ENCODE data around the gene KCNQ1. TPM values are rescaled to one million over a fixed set of nuclear protein-coding genes. Genes with fewer than 3 reads are reported as not detected.

The KCNQ1 gene
- total RNA-seq, 3 donors from 2014 or later (not counting 1 experiment from before 2014, with no cell fraction given): 1.9 to 7.8 (median 3.3) TPM

DNA sequence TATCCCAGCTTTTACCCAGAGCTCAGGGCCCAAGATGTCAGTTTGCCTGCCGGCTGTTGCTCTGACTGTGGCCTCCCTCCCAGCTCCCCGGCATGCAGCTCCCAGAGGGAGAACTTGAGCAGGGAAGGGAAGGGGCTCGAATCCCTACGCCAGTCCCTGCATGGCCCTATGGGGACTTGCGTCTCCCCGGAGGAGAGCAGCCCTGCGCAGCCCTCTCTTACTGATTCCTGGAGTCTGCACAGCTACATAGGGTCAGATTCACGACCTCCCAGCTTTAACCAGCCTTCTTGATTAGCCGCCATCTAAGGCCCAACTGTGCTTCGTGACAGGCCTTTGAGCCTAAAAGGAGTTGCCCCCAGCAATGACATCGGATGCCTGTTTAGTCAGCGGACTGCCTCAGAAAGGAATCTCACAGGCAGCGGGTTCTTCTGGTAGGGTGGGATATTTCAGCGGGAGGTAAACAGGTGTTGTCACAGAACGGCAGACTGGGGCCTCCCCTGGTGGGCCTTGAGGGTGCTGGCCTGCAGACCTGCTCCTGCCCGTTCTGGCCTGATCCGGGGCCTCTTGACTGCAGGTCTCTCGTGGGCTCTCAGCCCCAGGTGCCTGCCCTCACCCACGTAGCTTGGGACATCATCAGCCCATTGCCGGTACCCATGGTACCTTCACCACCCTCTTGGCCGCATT lies 298.8 kb downstream of the KCNQ1 start:
- no peaks in the 10 kb centered on the region for H3K27me3 ChIP-seq (ENCODE audit: control insufficient read depth, insufficient read depth, low read length)
- H3K4me3 ChIP-seq (ENCODE audit: low read length): no peak overlapping the region
- no peak for ATAC-seq
- Mint-ChIP-seq H3K9me3 (no peaks in the 10 kb centered on the region), H3K4me1 (no peaks in the 10 kb centered on the region), H3K4me3 (no peak overlapping the region), H3K36me3 (no peaks in the 10 kb centered on the region), H3K27ac (no peak overlapping the region), H3K27me3 (ENCODE audit: low read depth in 2 of 2) (peaks cover 0 to 3% of the 10 kb centered on the region in 2 donors)
- no peaks in the 10 kb centered on the region for H3K4me1 ChIP-seq (ENCODE audit: control insufficient read depth, insufficient read depth, low read length)
- no peak overlapping the region for H3K27ac ChIP-seq (ENCODE audit: low read length)
- TF ChIP-seq, protein P1, sequence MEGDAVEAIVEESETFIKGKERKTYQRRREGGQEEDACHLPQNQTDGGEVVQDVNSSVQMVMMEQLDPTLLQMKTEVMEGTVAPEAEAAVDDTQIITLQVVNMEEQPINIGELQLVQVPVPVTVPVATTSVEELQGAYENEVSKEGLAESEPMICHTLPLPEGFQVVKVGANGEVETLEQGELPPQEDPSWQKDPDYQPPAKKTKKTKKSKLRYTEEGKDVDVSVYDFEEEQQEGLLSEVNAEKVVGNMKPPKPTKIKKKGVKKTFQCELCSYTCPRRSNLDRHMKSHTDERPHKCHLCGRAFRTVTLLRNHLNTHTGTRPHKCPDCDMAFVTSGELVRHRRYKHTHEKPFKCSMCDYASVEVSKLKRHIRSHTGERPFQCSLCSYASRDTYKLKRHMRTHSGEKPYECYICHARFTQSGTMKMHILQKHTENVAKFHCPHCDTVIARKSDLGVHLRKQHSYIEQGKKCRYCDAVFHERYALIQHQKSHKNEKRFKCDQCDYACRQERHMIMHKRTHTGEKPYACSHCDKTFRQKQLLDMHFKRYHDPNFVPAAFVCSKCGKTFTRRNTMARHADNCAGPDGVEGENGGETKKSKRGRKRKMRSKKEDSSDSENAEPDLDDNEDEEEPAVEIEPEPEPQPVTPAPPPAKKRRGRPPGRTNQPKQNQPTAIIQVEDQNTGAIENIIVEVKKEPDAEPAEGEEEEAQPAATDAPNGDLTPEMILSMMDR (IDR thresholded peaks at IDR 0.05): no peak
- intact Hi-C loops (cut with micrococcal nuclease): no loop called here
- no peak for DNase-seq
- H3K9me3 ChIP-seq (ENCODE audit: control insufficient read depth, insufficient read depth, low read length): no peaks in the 10 kb centered on the region
- WGBS (ENCODE audit: insufficient coverage): 90% methylated on average over 21 of the region's 21 CpGs
- no peaks in the 10 kb centered on the region for H3K36me3 ChIP-seq (ENCODE audit: control insufficient read depth, insufficient read depth, low read length)

DNA sequence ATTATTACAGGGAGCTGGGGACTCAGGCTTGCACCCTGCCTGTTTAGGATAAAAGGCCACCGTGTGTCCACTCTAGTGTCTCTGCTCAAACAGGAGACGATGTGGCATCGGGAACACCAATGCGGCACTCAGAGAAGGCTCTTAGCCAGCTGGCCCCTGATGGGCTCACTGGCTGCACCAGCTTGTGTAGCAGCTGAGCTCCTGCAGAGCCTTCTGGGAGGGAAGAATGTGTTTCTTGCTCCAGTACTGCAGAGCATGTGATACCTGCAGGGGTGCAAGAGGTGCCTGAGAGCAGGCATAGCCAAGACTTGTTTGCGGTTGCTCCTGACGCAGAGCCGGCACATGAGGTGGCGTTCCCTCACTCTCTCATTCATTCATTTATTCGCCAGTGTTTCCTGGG lies 299.4 kb downstream of the KCNQ1 start:
- no peak overlapping the region for H3K4me3 ChIP-seq (ENCODE audit: low read length)
- no peaks in the 10 kb centered on the region for H3K36me3 ChIP-seq (ENCODE audit: control insufficient read depth, insufficient read depth, low read length)
- TF ChIP-seq, protein P1 (IDR thresholded peaks at IDR 0.05): no peak
- H3K27me3 Mint-ChIP-seq (ENCODE audit: low read depth in 2 of 2): peaks cover 0 to 3% of the 10 kb centered on the region in 2 donors
- H3K27ac ChIP-seq (ENCODE audit: low read length): no peak overlapping the region
- no peak for ATAC-seq
- H3K4me3 Mint-ChIP-seq: no peak overlapping the region
- H3K4me1 Mint-ChIP-seq: no peaks in the 10 kb centered on the region
- no peak for DNase-seq
- H3K9me3 Mint-ChIP-seq: no peaks in the 10 kb centered on the region
- intact Hi-C loops (cut with micrococcal nuclease): no loop called here
- 94% methylated on average over 9 of the region's 9 CpGs for WGBS (ENCODE audit: insufficient coverage)
- no peaks in the 10 kb centered on the region for H3K4me1 ChIP-seq (ENCODE audit: control insufficient read depth, insufficient read depth, low read length)
- H3K36me3 Mint-ChIP-seq: no peaks in the 10 kb centered on the region
- no peaks in the 10 kb centered on the region for H3K27me3 ChIP-seq (ENCODE audit: control insufficient read depth, insufficient read depth, low read length)
- H3K27ac Mint-ChIP-seq: no peak overlapping the region
- no peaks in the 10 kb centered on the region for H3K9me3 ChIP-seq (ENCODE audit: control insufficient read depth, insufficient read depth, low read length)

DNA sequence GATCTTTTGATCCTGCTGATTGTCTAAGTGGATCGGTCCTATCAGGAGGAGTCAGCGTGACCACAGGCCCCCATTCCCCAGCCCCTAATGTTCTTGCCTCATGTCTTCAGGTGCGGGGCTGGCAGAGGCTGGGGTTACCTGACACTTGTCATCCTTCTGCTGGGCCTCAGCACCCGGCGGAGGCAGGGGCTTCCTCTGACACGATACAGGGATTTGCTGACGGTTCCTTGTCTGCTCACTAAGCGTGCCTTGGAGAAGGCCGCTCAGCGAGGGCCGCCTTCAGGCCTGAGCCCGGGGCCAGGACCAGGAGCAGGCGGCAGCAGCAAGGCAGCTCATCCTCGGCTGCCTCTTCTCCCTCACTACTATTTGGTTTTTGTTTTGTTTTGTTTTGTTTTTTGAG lies 300.7 kb downstream of the KCNQ1 start:
- Histone ChIP-seq H3K36me3 (ENCODE audit: control insufficient read depth, insufficient read depth, low read length) (no peaks in the 10 kb centered on the region), H3K4me3 (ENCODE audit: low read length) (no peak overlapping the region), H3K27me3 (ENCODE audit: control insufficient read depth, insufficient read depth, low read length) (no peaks in the 10 kb centered on the region), H3K9me3 (ENCODE audit: control insufficient read depth, insufficient read depth, low read length) (no peaks in the 10 kb centered on the region), H3K27ac (ENCODE audit: low read length) (no peak overlapping the region), H3K4me1 (ENCODE audit: control insufficient read depth, insufficient read depth, low read length) (no peaks in the 10 kb centered on the region)
- TF ChIP-seq, protein P1 (IDR thresholded peaks at IDR 0.05): no peak
- H3K36me3 Mint-ChIP-seq: no peaks in the 10 kb centered on the region
- H3K27ac Mint-ChIP-seq: no peak overlapping the region
- DNase-seq (no peak), ATAC-seq (no peak)
- H3K27me3 Mint-ChIP-seq (ENCODE audit: low read depth in 2 of 2): peaks cover 0 to 3% of the 10 kb centered on the region in 2 donors
- no peaks in the 10 kb centered on the region for H3K9me3 Mint-ChIP-seq
- no peak overlapping the region for H3K4me3 Mint-ChIP-seq
- no peaks in the 10 kb centered on the region for H3K4me1 Mint-ChIP-seq
- WGBS (ENCODE audit: insufficient coverage): 96% methylated on average over 12 of the region's 14 CpGs
- intact Hi-C loops (cut with micrococcal nuclease): no loop called here
